ENCODE measurements around the gene RTKN2.

RTKN2 gene

DNA sequence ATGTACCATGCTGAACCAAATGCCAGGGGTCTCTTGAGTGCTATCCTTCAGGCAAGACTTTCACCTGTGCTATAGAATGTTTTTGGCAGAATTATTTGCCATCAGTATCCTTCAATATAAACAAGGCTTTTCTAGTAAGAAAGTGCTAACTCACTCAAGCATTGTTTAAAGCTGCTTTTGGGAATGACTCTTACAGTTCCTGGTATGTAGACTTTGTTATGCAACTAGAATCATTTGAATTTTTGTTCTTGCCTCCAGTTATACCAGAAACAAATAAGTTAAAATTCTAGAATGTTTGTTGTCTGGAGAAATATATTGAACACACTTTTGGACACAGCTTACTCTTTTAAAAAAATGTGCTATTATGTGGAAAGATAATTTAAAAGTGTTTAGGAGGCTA, 39.5 kb upstream of the RTKN2 start:
- Histone ChIP-seq H3K9me3 (ENCODE audit: insufficient read depth, low read depth, low read length) (no peaks in the 10 kb centered on the region), H3K9ac (ENCODE audit: low read depth, low read length, poor library complexity, severe bottlenecking) (no peak overlapping the region), H4K20me1 (ENCODE audit: insufficient read depth, low read length, poor library complexity, severe bottlenecking) (no peaks in the 10 kb centered on the region), H3K36me3 (ENCODE audit: insufficient read depth, low read length) (no peaks in the 10 kb centered on the region), H2AFZ (ENCODE audit: low read length) (no peak overlapping the region), H3F3A (ENCODE audit: low read depth) (no peaks in the 10 kb centered on the region), H3K4me1 (ENCODE audit: insufficient read depth, low read length, poor library complexity, severe bottlenecking) (peaks cover 12% of the 10 kb centered on the region), H3K27me3 (ENCODE audit: insufficient read depth, low read length, poor library complexity, severe bottlenecking) (no peaks in the 10 kb centered on the region), H3K4me2 (ENCODE audit: low read depth, low read length, poor library complexity, severe bottlenecking) (no peak overlapping the region), H3K9me2 (replicated peaks; ENCODE audit: low read depth, low read length) (no peaks in the 10 kb centered on the region), H3K79me2 (ENCODE audit: insufficient read depth, low read length) (no peaks in the 10 kb centered on the region), H3K4me3 (ENCODE audit: low read length, poor library complexity, severe bottlenecking) (no peak overlapping the region)
- TF ChIP-seq, protein P1, sequence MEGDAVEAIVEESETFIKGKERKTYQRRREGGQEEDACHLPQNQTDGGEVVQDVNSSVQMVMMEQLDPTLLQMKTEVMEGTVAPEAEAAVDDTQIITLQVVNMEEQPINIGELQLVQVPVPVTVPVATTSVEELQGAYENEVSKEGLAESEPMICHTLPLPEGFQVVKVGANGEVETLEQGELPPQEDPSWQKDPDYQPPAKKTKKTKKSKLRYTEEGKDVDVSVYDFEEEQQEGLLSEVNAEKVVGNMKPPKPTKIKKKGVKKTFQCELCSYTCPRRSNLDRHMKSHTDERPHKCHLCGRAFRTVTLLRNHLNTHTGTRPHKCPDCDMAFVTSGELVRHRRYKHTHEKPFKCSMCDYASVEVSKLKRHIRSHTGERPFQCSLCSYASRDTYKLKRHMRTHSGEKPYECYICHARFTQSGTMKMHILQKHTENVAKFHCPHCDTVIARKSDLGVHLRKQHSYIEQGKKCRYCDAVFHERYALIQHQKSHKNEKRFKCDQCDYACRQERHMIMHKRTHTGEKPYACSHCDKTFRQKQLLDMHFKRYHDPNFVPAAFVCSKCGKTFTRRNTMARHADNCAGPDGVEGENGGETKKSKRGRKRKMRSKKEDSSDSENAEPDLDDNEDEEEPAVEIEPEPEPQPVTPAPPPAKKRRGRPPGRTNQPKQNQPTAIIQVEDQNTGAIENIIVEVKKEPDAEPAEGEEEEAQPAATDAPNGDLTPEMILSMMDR (conservative IDR thresholded peaks at IDR 0.05; ENCODE audit: low read length) = no peak
- TF ChIP-seq EZH2phosphoT487 (IDR thresholded peaks at IDR 0.05; ENCODE audit: borderline replicate concordance) = no peak

DNA sequence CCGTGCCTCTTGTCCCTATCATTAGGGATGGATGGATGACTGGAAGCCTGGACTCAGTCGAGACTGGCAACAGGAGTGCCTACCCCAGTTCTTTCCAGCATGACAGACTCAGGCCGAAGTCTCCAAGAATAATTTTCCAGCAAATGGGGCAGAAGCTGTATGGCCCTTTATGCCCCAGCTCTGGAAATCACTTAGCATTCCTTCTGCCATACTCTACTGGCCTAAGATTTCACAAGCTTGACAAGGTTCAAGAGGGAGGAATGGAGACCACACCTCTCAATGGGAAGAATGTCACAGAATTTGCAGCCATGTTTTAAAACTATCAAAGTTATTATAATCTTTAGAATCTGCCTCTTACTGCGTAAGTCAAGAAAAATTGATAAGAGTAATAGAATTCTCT, 39.0 kb upstream of the RTKN2 start:
- no peak overlapping the region for H2AFZ ChIP-seq (ENCODE audit: low read length)
- no peak for TF ChIP-seq EZH2phosphoT487 (IDR thresholded peaks at IDR 0.05; ENCODE audit: borderline replicate concordance)
- TF ChIP-seq, protein P1 (conservative IDR thresholded peaks at IDR 0.05; ENCODE audit: low read length) = no peak
- no peaks in the 10 kb centered on the region for H3K9me3 ChIP-seq (ENCODE audit: insufficient read depth, low read depth, low read length)
- no peaks in the 10 kb centered on the region for H3K27me3 ChIP-seq (ENCODE audit: insufficient read depth, low read length, poor library complexity, severe bottlenecking)
- H3K4me1 ChIP-seq (ENCODE audit: insufficient read depth, low read length, poor library complexity, severe bottlenecking) = peaks cover 12% of the 10 kb centered on the region
- no peaks in the 10 kb centered on the region for H3K36me3 ChIP-seq (ENCODE audit: insufficient read depth, low read length)
- no peak overlapping the region for H3K4me2 ChIP-seq (ENCODE audit: low read depth, low read length, poor library complexity, severe bottlenecking)
- H3K79me2 ChIP-seq (ENCODE audit: insufficient read depth, low read length) = no peaks in the 10 kb centered on the region
- H4K20me1 ChIP-seq (ENCODE audit: insufficient read depth, low read length, poor library complexity, severe bottlenecking) = no peaks in the 10 kb centered on the region
- H3F3A ChIP-seq (ENCODE audit: low read depth) = no peaks in the 10 kb centered on the region
- H3K4me3 ChIP-seq (ENCODE audit: low read length, poor library complexity, severe bottlenecking) = no peak overlapping the region
- no peaks in the 10 kb centered on the region for H3K9me2 ChIP-seq (replicated peaks; ENCODE audit: low read depth, low read length)
- H3K9ac ChIP-seq (ENCODE audit: low read depth, low read length, poor library complexity, severe bottlenecking) = no peak overlapping the region

DNA sequence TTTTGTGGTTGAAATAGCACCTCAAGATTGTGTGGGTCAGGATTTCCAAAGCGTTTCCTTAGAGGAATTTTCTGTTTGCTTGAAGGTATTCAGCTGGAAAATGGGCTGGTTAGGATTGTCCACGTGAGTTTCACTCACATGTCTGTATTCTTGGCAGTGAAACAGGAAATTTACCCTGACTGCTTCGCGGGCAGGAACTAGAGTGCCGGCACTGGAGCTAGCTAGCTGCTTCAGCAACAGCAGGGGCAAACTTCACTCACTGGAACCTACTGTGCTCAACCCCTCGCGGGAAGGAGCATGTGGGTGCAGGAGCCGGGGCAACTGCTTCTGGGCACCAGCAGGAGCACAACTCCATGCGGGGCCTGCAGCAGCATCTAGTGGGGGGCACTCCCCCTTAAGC, 38.0 kb upstream of the RTKN2 start:
- TF ChIP-seq, protein P1 (conservative IDR thresholded peaks at IDR 0.05; ENCODE audit: low read length) = no peak
- TF ChIP-seq EZH2phosphoT487 (IDR thresholded peaks at IDR 0.05; ENCODE audit: borderline replicate concordance) = no peak

More for the DNA sequence above, 38.0 kb upstream of the RTKN2 start:
- Histone ChIP-seq H3K4me1 (ENCODE audit: insufficient read depth, low read length, poor library complexity, severe bottlenecking) (peaks cover 12% of the 10 kb centered on the region), H3K36me3 (ENCODE audit: insufficient read depth, low read length) (no peaks in the 10 kb centered on the region), H3F3A (ENCODE audit: low read depth) (no peaks in the 10 kb centered on the region), H3K27me3 (ENCODE audit: insufficient read depth, low read length, poor library complexity, severe bottlenecking) (no peaks in the 10 kb centered on the region), H3K4me2 (ENCODE audit: low read depth, low read length, poor library complexity, severe bottlenecking) (no peak overlapping the region), H3K9me2 (replicated peaks; ENCODE audit: low read depth, low read length) (no peaks in the 10 kb centered on the region), H3K4me3 (ENCODE audit: low read length, poor library complexity, severe bottlenecking) (no peak overlapping the region), H3K9ac (ENCODE audit: low read depth, low read length, poor library complexity, severe bottlenecking) (no peak overlapping the region), H3K9me3 (ENCODE audit: insufficient read depth, low read depth, low read length) (no peaks in the 10 kb centered on the region), H3K79me2 (ENCODE audit: insufficient read depth, low read length) (no peaks in the 10 kb centered on the region), H2AFZ (ENCODE audit: low read length) (peak overlapping the region; percentile 53), H4K20me1 (ENCODE audit: insufficient read depth, low read length, poor library complexity, severe bottlenecking) (no peaks in the 10 kb centered on the region)

Data from Loucy (cell line).